ENCODE results near the gene SOX18. TPM values are rescaled to one million over a fixed set of nuclear protein-coding genes. Genes with fewer than 3 reads are reported as not detected.
A peak's percentile ranks its signal among the peaks of the same experiment; 100 is the strongest.

The SOX18 gene
- total and polyA plus RNA-seq, 8 donors, result 0.58 to 26.6 (median 8.7) TPM

GRCh38 chr20:64062276-64062595, 12.8 kb upstream of the SOX18 start:
- Histone ChIP-seq H3K27me3 (peaks cover 0 to 7% (median 2%) of the 10 kb centered on the region in 3 donors), H3K9me3 (no peaks in the 10 kb centered on the region), H3K36me3 (no peaks in the 10 kb centered on the region), H3K27ac (peak overlapping the region in 4 of 5 donors; percentile 78 to 87 (median 84)), H3K4me3 (peak overlapping the region; percentile 68 to 98 (median 96)), H3K4me1 (peaks cover 42 to 58% (median 55%) of the 10 kb centered on the region in 4 donors)
- no peak for DNase-seq
- intact Hi-C loops (cut with DNase I; ENCODE audit: low total_unique reads), result no loop called here
- no peak for TF ChIP-seq POLR2AphosphoS5 (IDR thresholded peaks at IDR 0.05)
- TF ChIP-seq POLR2A (IDR thresholded peaks at IDR 0.05), result no peak
- no peak for TF ChIP-seq EP300 (IDR thresholded peaks at IDR 0.05)
- TF ChIP-seq, protein P1, sequence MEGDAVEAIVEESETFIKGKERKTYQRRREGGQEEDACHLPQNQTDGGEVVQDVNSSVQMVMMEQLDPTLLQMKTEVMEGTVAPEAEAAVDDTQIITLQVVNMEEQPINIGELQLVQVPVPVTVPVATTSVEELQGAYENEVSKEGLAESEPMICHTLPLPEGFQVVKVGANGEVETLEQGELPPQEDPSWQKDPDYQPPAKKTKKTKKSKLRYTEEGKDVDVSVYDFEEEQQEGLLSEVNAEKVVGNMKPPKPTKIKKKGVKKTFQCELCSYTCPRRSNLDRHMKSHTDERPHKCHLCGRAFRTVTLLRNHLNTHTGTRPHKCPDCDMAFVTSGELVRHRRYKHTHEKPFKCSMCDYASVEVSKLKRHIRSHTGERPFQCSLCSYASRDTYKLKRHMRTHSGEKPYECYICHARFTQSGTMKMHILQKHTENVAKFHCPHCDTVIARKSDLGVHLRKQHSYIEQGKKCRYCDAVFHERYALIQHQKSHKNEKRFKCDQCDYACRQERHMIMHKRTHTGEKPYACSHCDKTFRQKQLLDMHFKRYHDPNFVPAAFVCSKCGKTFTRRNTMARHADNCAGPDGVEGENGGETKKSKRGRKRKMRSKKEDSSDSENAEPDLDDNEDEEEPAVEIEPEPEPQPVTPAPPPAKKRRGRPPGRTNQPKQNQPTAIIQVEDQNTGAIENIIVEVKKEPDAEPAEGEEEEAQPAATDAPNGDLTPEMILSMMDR (IDR thresholded peaks at IDR 0.05), result no peak
- WGBS, 5 donors, result 57 to 72% (median 59%) methylated on average over 4 to 5 of the region's 5 CpGs

DNA sequence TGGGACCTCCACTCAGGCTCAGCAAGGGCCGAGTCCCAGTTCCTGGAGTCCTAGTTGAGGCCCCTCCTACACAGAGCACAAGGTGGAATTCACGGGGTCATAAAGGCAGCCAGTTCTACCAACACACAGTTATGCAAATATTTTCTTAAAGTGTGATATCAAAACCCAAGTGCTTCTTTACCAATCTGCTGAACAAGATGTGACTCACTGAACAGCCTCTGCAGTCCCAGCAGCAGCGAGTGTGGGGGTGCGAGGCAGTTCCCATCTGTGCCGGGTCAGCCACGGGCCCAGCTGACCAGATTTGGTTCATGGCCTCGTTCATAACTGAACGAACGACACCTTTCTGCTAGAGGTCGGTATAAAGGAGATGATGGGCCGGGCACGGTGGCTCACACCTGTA, 9.1 kb upstream of the SOX18 start:
- DNase-seq, result peak; percentile 48 to 77
- TF ChIP-seq, protein P1 (IDR thresholded peaks at IDR 0.05), result no peak
- TF ChIP-seq POLR2AphosphoS5 (IDR thresholded peaks at IDR 0.05), result peak in 2 of 3 donors; percentile 34 to 43
- TF ChIP-seq EP300 (IDR thresholded peaks at IDR 0.05), result no peak
- Histone ChIP-seq H3K27ac (peak overlapping the region; percentile 29 to 69 (median 48)), H3K4me1 (peaks cover 19 to 33% (median 30%) of the 10 kb centered on the region in 4 donors), H3K27me3 (peaks cover 0 to 44% (median 22%) of the 10 kb centered on the region in 3 donors), H3K9me3 (no peaks in the 10 kb centered on the region), H3K36me3 (no peaks in the 10 kb centered on the region), H3K4me3 (peak overlapping the region in 1 of 4 donors; percentile 27)
- intact Hi-C loops (cut with DNase I; ENCODE audit: low total_unique reads), result no loop called here
- WGBS, 5 donors, result 22 to 57% (median 45%) methylated on average over 12 of the region's 12 CpGs

- no peak for TF ChIP-seq EP300 (IDR thresholded peaks at IDR 0.05)
- TF ChIP-seq, protein P1 (IDR thresholded peaks at IDR 0.05), result peak in 5 of 7 experiments; percentile 57 to 88 (median 69)
- peak overlapping the region in 4 of 5 donors; percentile 48 to 79 (median 53) for H3K27ac ChIP-seq
- peaks cover 17 to 31% (median 27%) of the 10 kb centered on the region in 4 donors for H3K4me1 ChIP-seq
- DNase-seq, result peak; percentile 81 to 92
- H3K27me3 ChIP-seq, result peaks cover 0 to 51% (median 26%) of the 10 kb centered on the region in 3 donors
- no peaks in the 10 kb centered on the region for H3K36me3 ChIP-seq
- 19 to 31% (median 29%) methylated on average over 25 to 33 of the region's 33 CpGs for WGBS, 5 donors
- peak overlapping the region in 2 of 4 donors; percentile 12 to 27 for H3K4me3 ChIP-seq
- intact Hi-C loops (cut with DNase I; ENCODE audit: low total_unique reads), result no loop called here
- no peaks in the 10 kb centered on the region for H3K9me3 ChIP-seq
Measured at GRCh38 chr20:64057628-64058498, 8.4 kb upstream of the SOX18 start.

DNA sequence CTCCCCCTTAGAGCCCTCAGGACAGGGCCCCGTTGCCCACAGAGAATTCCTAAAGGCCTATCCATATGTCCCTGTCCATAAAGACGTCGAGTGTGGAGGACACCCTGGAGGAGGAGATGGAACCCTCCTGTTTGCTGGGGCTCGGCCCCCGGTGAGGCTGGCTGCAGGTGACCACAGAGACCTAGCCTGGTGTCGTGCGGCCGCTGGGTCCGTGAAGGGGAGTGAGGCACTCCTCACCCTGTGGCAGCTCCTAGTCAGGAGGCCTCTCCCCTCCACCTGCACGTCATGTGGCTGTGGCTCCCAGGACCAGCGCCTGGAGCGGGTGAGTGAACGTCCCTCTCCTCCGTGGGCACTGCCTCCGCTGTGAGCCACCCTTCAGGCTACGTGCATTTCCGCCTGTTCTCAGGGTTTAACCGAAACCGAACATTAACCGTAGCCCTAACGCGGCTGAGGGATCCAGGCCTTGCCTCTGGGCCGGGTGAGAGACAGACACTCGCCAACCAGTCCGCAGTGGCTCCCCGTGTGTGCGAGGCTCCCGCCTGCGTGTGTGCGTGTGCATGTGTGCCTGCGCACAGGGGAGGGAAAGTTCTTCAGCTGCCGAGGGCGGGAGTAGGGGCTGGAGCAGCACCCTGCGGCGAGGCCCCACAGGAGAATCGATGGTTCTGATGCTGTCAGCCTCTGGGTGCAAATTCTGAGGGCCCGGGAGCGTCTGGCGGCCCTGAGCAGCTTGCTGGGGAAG, 7.6 kb upstream of the SOX18 start:
- no peak for DNase-seq
- Histone ChIP-seq H3K4me1 (peaks cover 11 to 23% (median 19%) of the 10 kb centered on the region in 4 donors), H3K36me3 (no peaks in the 10 kb centered on the region), H3K4me3 (peak overlapping the region in 2 of 4 donors; percentile 12 to 27), H3K9me3 (no peaks in the 10 kb centered on the region), H3K27me3 (peaks cover 0 to 59% (median 31%) of the 10 kb centered on the region in 3 donors), H3K27ac (peak overlapping the region; percentile 12 to 79 (median 50))
- intact Hi-C loops (cut with DNase I; ENCODE audit: low total_unique reads), result no loop called here
- 57 to 68% (median 63%) methylated on average over 32 to 39 of the region's 39 CpGs for WGBS, 5 donors
- TF ChIP-seq POLR2AphosphoS5 (IDR thresholded peaks at IDR 0.05), result peak in 1 of 3 donors; percentile 2
- TF ChIP-seq POLR2A (IDR thresholded peaks at IDR 0.05), result no peak
